Heart left ventricle (tissue), 16 donors: Measurements from ENCODE around the gene C7orf25. TPM values are rescaled to one million over a fixed set of nuclear protein-coding genes. Genes with fewer than 3 reads are reported as not detected.

Experiments
- ATAC-seq, 4 donors: fragments of 200-7000 bp; cut with Tn5 transposase; one replicate each; pipeline ENCODE4 v1.9.1; 2020 to 2022; ENCODE audit warnings: moderate library complexity in 4 of 4, mild to moderate bottlenecking in 3 of 4, moderate number of reproducible peaks in 1 of 4
- DNase-seq, 5 donors: peaks; one replicate each; pipeline ENCODE4 v3.0.0-alpha.2; 2020
- H3K27ac ChIP-seq, 12 donors: fragments of 200-600 bp; sonication (generic) in 4 of 12; one replicate each; pipeline versions ENCODE4 v1.5.0 to v1.8.0; 2016 to 2022; ENCODE audit warnings: mild to moderate bottlenecking in 2 of 12
- H3K27me3 ChIP-seq, 9 donors: fragments of 200-600 bp; sonication (generic) in 2 of 9; one replicate each; pipeline versions ENCODE4 v1.5.1 to v1.8.0; 2016 to 2022; ENCODE audit warnings: mild to moderate bottlenecking in 3 of 9
- H3K36me3 ChIP-seq, 9 donors: fragments of 200-600 bp; sonication (generic) in 2 of 9; one replicate each; pipeline versions ENCODE4 v1.5.0 to v1.8.0; 2018 to 2022; ENCODE audit warnings: mild to moderate bottlenecking in 2 of 9
- H3K4me1 ChIP-seq, 12 donors: fragments of 200-600 bp; sonication (generic) in 4 of 12; one replicate each; pipeline versions ENCODE4 v1.5.0 to v1.8.0; 2016 to 2022; ENCODE audit warnings: mild to moderate bottlenecking in 3 of 12
- H3K4me3 ChIP-seq, 12 donors: fragments of 200-600 bp; sonication (generic) in 4 of 12; one replicate each; pipeline versions ENCODE4 v1.5.0 to v1.8.0; 2017 to 2022; ENCODE audit warnings: mild to moderate bottlenecking in 9 of 12, moderate library complexity in 4 of 12
- H3K9me3 ChIP-seq, 12 donors: fragments of 200-600 bp; sonication (generic) in 4 of 12; one replicate each; pipeline versions ENCODE4 v1.5.0 to v1.8.0; 2016 to 2022; ENCODE audit warnings: mild to moderate bottlenecking in 1 of 12
- CTCF ChIP-seq, 12 donors: fragments of 200-600 bp; sonication (generic) in 4 of 12; IDR thresholded peaks; one replicate each; pipeline versions ENCODE4 v1.5.0 to v1.8.0; 2018 to 2022; ENCODE audit warnings: antibody characterized with exemption in 12 of 12, mild to moderate bottlenecking in 5 of 12
- POLR2A ChIP-seq, 2 donors: fragments of 450-650 bp; IDR thresholded peaks; one replicate each; pipeline ENCODE4 v1.6.1; 2017; ENCODE audit warnings: antibody characterized with exemption in 2 of 2, mild to moderate bottlenecking in 2 of 2, moderate library complexity in 2 of 2
- WGBS, 4 donors: extraction: QIAGEN DNeasy Blood & Tissue Kit in 2 of 4; methylation state at CpG; one replicate each; pipeline versions ENCODE4 v1.1.5 to v1.1.7; 2013 to 2018; 5-methylcytosine and 5-hydroxymethylcytosine counted together
- intact Hi-C, 10 donors: fragments of 100-400 bp; cut with DNase I; formaldehyde crosslinking; loops; one replicate each; pipeline versions ENCODE4 v1.11.1 to v1.14.2; 2022
- polyA plus RNA-seq, 2 donors: library from polyadenylated mRNA; stranded (reverse); fragments of 200-250 nt; gene quantifications; one replicate each; pipeline ENCODE4 v1.2.3, GENCODE V29; 2013
- total RNA-seq, 9 donors: library from RNA; depleted of rRNA in 2 of 9; stranded (reverse); fragments of >200 nt in 2 of 9; fragmentation: NEBNext Ultra II Directional in 3 of 9; extraction: Animal tissue kit (Norgen Biotek cat#: 25700) in 3 of 9; gene quantifications; one replicate each; pipeline versions ENCODE4 v1.1.0 to v1.2.4, GENCODE V29; 2016 to 2023
- donor health status: ischemic (EF 13 %, LVEDD 7.1; RV severe dilation, severe dysfunction).
- donor health status: healthy with polysubstance abuse.
- donor health status: DM: no; HTN: yes; CAD: no.
- donor health status: DM: no; HTN: no; CAD: no.
- donor health status: ischemic (EF 25% LVEDD 6.9; RV normal size, moderate dysfunction).
- donor health status: ischemic (EF 25% LVEDD 5.7; RV mildly dilated, moderate dysfunction).
- donor health status: healthy.
- donor health status: DM: yes; HTN: yes; CAD: no.
- donor health status: ischemic (EF 35%, LVEDD 5.7; RV mildly dilated, moderate dysfunction).
- donor health status: nonischemic (EF 11% LVEDD 7.7; RV severe dilation, severe dysfunction).
- donor health status: DM: yes; HTN: yes; CAD: no.
- donor health status: PGD.
- donor health status: ischemic (EF 29% LVEDD 5.4; RV normal size, mild dysfunction).
- donor health status: nonischemic (EF 23%, LVEDD 6.1; RV moderate dilation, normal function).

The C7orf25 gene
- total and polyA plus RNA-seq, 11 donors = 1.8 to 9.1 (median 4.9) TPM

- intact Hi-C loops = loop anchor here in 3 of 10 donors (1.0 to 2.0 kb wide), 3 partner anchors 934 to 936 kb away; no protein-coding TSS in a partner anchor
- TF ChIP-seq CTCF (IDR thresholded peaks at IDR 0.05) = peak; percentile 53 to 87 (median 72)
- TF ChIP-seq POLR2A (IDR thresholded peaks at IDR 0.05) = no peak
- Histone ChIP-seq H3K9me3 (no peaks in the 10 kb centered on the region), H3K27ac (no peak overlapping the region), H3K4me1 (no peaks in the 10 kb centered on the region), H3K4me3 (no peak overlapping the region), H3K36me3 (no peaks in the 10 kb centered on the region), H3K27me3 (no peaks in the 10 kb centered on the region)
- peak in 3 of 4 donors; percentile 44 to 59 (median 47) for ATAC-seq
- DNase-seq = peak in 2 of 5 donors; percentile 29 to 42
- WGBS, 4 donors = 36 to 51% (median 41%) methylated on average over 5 of the region's 5 CpGs
Measured at GRCh38 chr7:42876182-42877068, 35.4 kb downstream of the C7orf25 start.

GRCh38 chr7:42869131-42870020 lies 42.5 kb downstream of the C7orf25 start:
- intact Hi-C loops = no loop called here
- peaks cover 0 to 7% (median 0%) of the 10 kb centered on the region in 12 donors for H3K9me3 ChIP-seq
- no peaks in the 10 kb centered on the region for H3K27me3 ChIP-seq
- ATAC-seq = no peak
- TF ChIP-seq CTCF (IDR thresholded peaks at IDR 0.05) (no peak), POLR2A (IDR thresholded peaks at IDR 0.05) (no peak)
- no peak overlapping the region for H3K4me3 ChIP-seq
- WGBS, 4 donors = 82 to 86% (median 85%) methylated on average over 7 of the region's 7 CpGs
- H3K27ac ChIP-seq = no peak overlapping the region
- no peak for DNase-seq
- no peaks in the 10 kb centered on the region for H3K4me1 ChIP-seq
- no peaks in the 10 kb centered on the region for H3K36me3 ChIP-seq

- DNase-seq (no peak), ATAC-seq (no peak)
- Histone ChIP-seq H3K9me3 (peaks cover 0 to 16% (median 1%) of the 10 kb centered on the region in 12 donors), H3K4me3 (no peak overlapping the region), H3K27ac (no peak overlapping the region), H3K36me3 (no peaks in the 10 kb centered on the region), H3K27me3 (no peaks in the 10 kb centered on the region), H3K4me1 (no peaks in the 10 kb centered on the region)
- intact Hi-C loops = no loop called here
- TF ChIP-seq POLR2A (IDR thresholded peaks at IDR 0.05) (no peak), CTCF (IDR thresholded peaks at IDR 0.05) (no peak)
- 58 to 88% (median 82%) methylated on average over 1 of the region's 1 CpG for WGBS, 4 donors
Measured at GRCh38 chr7:42868480-42868879, 43.4 kb downstream of the C7orf25 start.

Other genes with a start within 250 kb of the C7orf25 start
- gene PSMA2, start 20.1 kb upstream of the C7orf25 start, total RNA-seq = 100 to 1,000 TPM in 1 of 9 donors, 10 to 100 TPM in 8; 41.8 to 106 (median 75.8) TPM
- gene PSMA2, start 20.1 kb upstream of the C7orf25 start, polyA plus RNA-seq = 100 to 1,000 TPM in 1 of 2 donors, 10 to 100 TPM in 1; 71.3 to 139 TPM
- gene MRPL32, start 20.3 kb upstream of the C7orf25 start, total RNA-seq = 10 to 100 TPM; 49.0 to 71.7 (median 60.8) TPM
- gene MRPL32, start 20.3 kb upstream of the C7orf25 start, polyA plus RNA-seq = 10 to 100 TPM; 94.9 to 98.4 TPM
- gene HECW1, start 200.6 kb upstream of the C7orf25 start, total RNA-seq = under 1 TPM in 1 of 9 donors, not detected in 8; 0.23 TPM
- gene HECW1, start 200.6 kb upstream of the C7orf25 start, polyA plus RNA-seq = not detected